PC-9 (cell line): ENCODE measurements around the gene RBMS3. TPM values are rescaled to one million over a fixed set of nuclear protein-coding genes. Genes with fewer than 3 reads are reported as not detected.

ENCODE experiments used
- BruUV-seq: library from RNA; stranded (reverse); fragments of 400-500 nt; replicated peaks from 2 replicates; lab custom pipeline; 2021; lab: Mats Ljungman, UMichigan
- CTCF ChIA-PET: fragments of 300-600 bp; sonication (Branson Sonifier 250); formaldehyde crosslinking; loops from one replicate; lab custom pipeline; 2022; ENCODE audit warnings: antibody characterized with exemption; lab: Charles Lee
- POLR2A ChIA-PET: fragments of 300-600 bp; sonication (Branson Sonifier 250); formaldehyde crosslinking; loops from one replicate; lab custom pipeline; 2022; ENCODE audit warnings: antibody characterized with exemption; ENCODE audit not compliant: unreplicated experiment; lab: Charles Lee
- DNase-seq, 2 experiments: peaks; one replicate each; pipeline versions ENCODE4 v3.0.0 to v3.0.0-alpha.2; 2015 to 2022; ENCODE audit warnings: mixed read lengths in 1 of 2
- H2AFZ ChIP-seq: fragments of 200-600 bp; sonication (generic); 2 replicates; pipeline ENCODE4 v1.8.1; 2017; ENCODE audit warnings: antibody characterized with exemption
- H3F3A ChIP-seq: fragments of 200-600 bp; sonication (generic); 2 replicates; pipeline ENCODE4 v1.8.1; 2017; ENCODE audit warnings: antibody characterized with exemption, mild to moderate bottlenecking, low read depth; ENCODE audit not compliant: insufficient read depth
- H3K27ac ChIP-seq: fragments of 200-600 bp; sonication (generic); 2 replicates; pipeline ENCODE4 v1.6.1; 2016; ENCODE audit warnings: mixed run types
- H3K27me3 ChIP-seq: fragments of 200-600 bp; sonication (generic); 2 replicates; pipeline ENCODE4 v1.6.1; 2016; ENCODE audit warnings: low read depth, mixed run types; ENCODE audit not compliant: insufficient read depth
- H3K36me3 ChIP-seq: fragments of 200-600 bp; sonication (generic); 2 replicates; pipeline ENCODE4 v1.6.1; 2016; ENCODE audit warnings: low read depth, mixed run types
- H3K4me1 ChIP-seq: fragments of 200-600 bp; sonication (generic); replicated peaks from 2 replicates; pipeline ENCODE4 v1.6.1; 2016; ENCODE audit warnings: mixed run types; ENCODE audit not compliant: insufficient read depth
- H3K4me2 ChIP-seq: fragments of 200-600 bp; sonication (generic); 2 replicates; pipeline ENCODE4 v1.6.1; 2017; ENCODE audit warnings: mixed run types
- H3K4me3 ChIP-seq: fragments of 200-600 bp; sonication (generic); 2 replicates; pipeline ENCODE4 v1.6.1; 2016; ENCODE audit warnings: mixed run types
- H3K79me2 ChIP-seq: fragments of 200-600 bp; sonication (generic); 2 replicates; pipeline ENCODE4 v1.6.1; 2017; ENCODE audit warnings: low read depth, mixed run types
- H3K9me2 ChIP-seq: fragments of 200-600 bp; sonication (generic); 2 replicates; pipeline ENCODE4 v1.8.1; 2017; ENCODE audit warnings: mild to moderate bottlenecking; ENCODE audit not compliant: insufficient read depth
- H3K9me3 ChIP-seq: fragments of 200-600 bp; sonication (generic); 2 replicates; pipeline ENCODE4 v1.8.1; 2016; ENCODE audit warnings: low read depth; ENCODE audit not compliant: insufficient read depth
- H4K20me1 ChIP-seq: fragments of 200-600 bp; sonication (generic); 2 replicates; pipeline ENCODE4 v1.8.1; 2017; ENCODE audit not compliant: insufficient read depth
- CTCF ChIP-seq: fragments of 200-600 bp; sonication (generic); conservative IDR thresholded peaks from 2 replicates; pipeline ENCODE4 v1.6.1; 2017; ENCODE audit warnings: mixed run types, antibody characterized with exemption, mild to moderate bottlenecking, moderate library complexity
- EZH2 ChIP-seq: fragments of 200-600 bp; sonication (generic); IDR thresholded peaks from 2 replicates; pipeline ENCODE4 v1.8.0; 2017; ENCODE audit warnings: antibody characterized with exemption, low read depth
- intact Hi-C: fragments of 100-400 bp; cut with micrococcal nuclease; formaldehyde crosslinking; loops from one replicate; pipeline ENCODE4 v1.10.0; 2022; ENCODE audit not compliant: unreplicated experiment
- total RNA-seq: library from RNA; stranded (reverse); gene quantifications from 2 replicates; pipeline ENCODE4 v1.2.3, GENCODE V29; 2021

Gene RBMS3
- total RNA-seq, 1 experiment from 2014 or later = 3.5 TPM

- no peak overlapping the region for H2AFZ ChIP-seq
- H3K4me3 ChIP-seq = no peak overlapping the region
- no peak for TF ChIP-seq EZH2
- TF ChIP-seq CTCF = no peak
- H3K36me3 ChIP-seq = no peaks in the 10 kb centered on the region
- H3K79me2 ChIP-seq = no peaks in the 10 kb centered on the region
- no peaks in the 10 kb centered on the region; the same call in 1 of the 2 replicates for H3K4me1 ChIP-seq
- intact Hi-C loops = no loop called here
- H3K27me3 ChIP-seq = no peaks in the 10 kb centered on the region
- no peak overlapping the region for H3K4me2 ChIP-seq
- POLR2A ChIA-PET = no interaction called here
- no peak overlapping the region for H3K27ac ChIP-seq
- CTCF ChIA-PET = no interaction called here
- no TSS peak for BruUV-seq
- no peaks in the 10 kb centered on the region for H3K9me3 ChIP-seq
- no peak for DNase-seq
- H4K20me1 ChIP-seq = no peaks in the 10 kb centered on the region
- no peaks in the 10 kb centered on the region for H3K9me2 ChIP-seq
- no peaks in the 10 kb centered on the region for H3F3A ChIP-seq
These were observed 5.8 kb downstream of the RBMS3 start for GRCh38 chr3:29286478-29287240.

GRCh38 chr3:29290596-29290995 lies 9.7 kb downstream of the RBMS3 start:
- Histone ChIP-seq H3K4me1 (no peaks in the 10 kb centered on the region; the same call in 1 of the 2 replicates), H3K4me3 (no peak overlapping the region), H3K4me2 (no peak overlapping the region), H3K9me3 (no peaks in the 10 kb centered on the region), H3F3A (no peaks in the 10 kb centered on the region), H3K79me2 (no peaks in the 10 kb centered on the region), H3K36me3 (no peaks in the 10 kb centered on the region), H2AFZ (no peak overlapping the region), H3K27ac (no peak overlapping the region), H3K9me2 (no peaks in the 10 kb centered on the region), H3K27me3 (no peaks in the 10 kb centered on the region), H4K20me1 (no peaks in the 10 kb centered on the region)
- BruUV-seq = no TSS peak
- TF ChIP-seq EZH2 = no peak
- TF ChIP-seq CTCF = no peak
- ChIA-PET CTCF (interaction anchor here (0.7 kb wide), 1 partner anchor 12 kb away, joined by 3 read pairs; no protein-coding TSS in a partner anchor), POLR2A (no interaction called here)
- intact Hi-C loops = no loop called here
- DNase-seq = no peak

GRCh38 chr3:29291260-29291981 lies 10.6 kb downstream of the RBMS3 start:
- H3K79me2 ChIP-seq = no peaks in the 10 kb centered on the region

More at GRCh38 chr3:29291260-29291981, 10.6 kb downstream of the RBMS3 start:
- ChIA-PET POLR2A (no interaction called here), CTCF (no interaction called here)
- Histone ChIP-seq H3K4me2 (0 out of 2 replicates have a peak overlapping the region, but pooled peaks have one; percentile 7), H3K27ac (no peak overlapping the region), H3K9me3 (no peaks in the 10 kb centered on the region), H3K4me3 (no peak overlapping the region), H4K20me1 (no peaks in the 10 kb centered on the region), H3K9me2 (no peaks in the 10 kb centered on the region), H3F3A (no peaks in the 10 kb centered on the region), H2AFZ (no peak overlapping the region), H3K4me1 (no peaks in the 10 kb centered on the region; the same call in 1 of the 2 replicates), H3K36me3 (no peaks in the 10 kb centered on the region), H3K27me3 (no peaks in the 10 kb centered on the region)
- TF ChIP-seq CTCF = no peak
- no TSS peak for BruUV-seq
- intact Hi-C loops = no loop called here
- no peak for DNase-seq
